SU-DHL-6 (cell line): ENCODE measurements around the gene ERF.

Experiments used
- H2AFZ ChIP-seq: fragments of 200-600 bp; sonication (generic); 2 replicates; pipeline ENCODE4 v1.6.1; 2014; ENCODE audit warnings: low read depth, mild to moderate bottlenecking, moderate library complexity, mixed read lengths, antibody characterized with exemption, low read length; ENCODE audit not compliant: severe bottlenecking
- H3F3A ChIP-seq: fragments of 200-600 bp; shearing (Covaris generic); 2 replicates; pipeline ENCODE4 v1.6.0; 2016; ENCODE audit warnings: antibody characterized with exemption, mild to moderate bottlenecking; ENCODE audit not compliant: insufficient read depth
- H3K27ac ChIP-seq: fragments of 200-600 bp; sonication (generic); 2 replicates; pipeline ENCODE4 v1.5.1; 2016; ENCODE audit warnings: low read depth, mild to moderate bottlenecking, low read length, moderate library complexity, mixed read lengths
- H3K27me3 ChIP-seq: fragments of 200-600 bp; sonication (generic), shearing (Covaris generic); 2 replicates; pipeline ENCODE4 v1.6.0; 2014; ENCODE audit warnings: mild to moderate bottlenecking, low read length
- H3K36me3 ChIP-seq: fragments of 200-600 bp; sonication (generic); 2 replicates; pipeline ENCODE4 v1.6.1; 2014; ENCODE audit warnings: mild to moderate bottlenecking, low read length, mixed read lengths
- H3K4me2 ChIP-seq: fragments of 300-600, 200-600 bp; shearing (Covaris generic), sonication (generic); 2 replicates; pipeline ENCODE4 v1.6.0; 2014; ENCODE audit warnings: low read length, low read depth, mild to moderate bottlenecking; ENCODE audit not compliant: poor library complexity, severe bottlenecking
- H3K4me3 ChIP-seq: fragments of 200-600 bp; sonication (generic); 2 replicates; pipeline ENCODE4 v1.5.1; 2014; ENCODE audit warnings: antibody characterized with exemption, low read length, mild to moderate bottlenecking, mixed read lengths; ENCODE audit not compliant: insufficient read depth, poor library complexity, severe bottlenecking
- H3K79me2 ChIP-seq: fragments of 200-600 bp; sonication (generic); 2 replicates; pipeline ENCODE4 v1.6.1; 2014; ENCODE audit warnings: mild to moderate bottlenecking, low read length, moderate library complexity; ENCODE audit not compliant: insufficient read depth
- H3K9ac ChIP-seq: fragments of 200-600 bp; sonication (generic); 2 replicates; pipeline ENCODE4 v1.7.0; 2014; ENCODE audit warnings: mild to moderate bottlenecking, low read length
- H3K9me2 ChIP-seq: fragments of 200-600 bp; sonication (generic); replicated peaks from 2 replicates; pipeline ENCODE4 v1.6.1; 2014; ENCODE audit warnings: low read length; ENCODE audit not compliant: insufficient read depth
- H3K9me3 ChIP-seq: fragments of 200-600 bp; sonication (generic); 2 replicates; pipeline ENCODE4 v1.6.1; 2014; ENCODE audit warnings: low read length, mixed read lengths; ENCODE audit not compliant: insufficient read depth
- H4K20me1 ChIP-seq: fragments of 200-600 bp; sonication (generic); 2 replicates; pipeline ENCODE4 v1.6.1; 2014; ENCODE audit warnings: low read depth, mild to moderate bottlenecking, antibody characterized with exemption, low read length, moderate library complexity, mixed read lengths
- CTCF ChIP-seq: fragments of 200-600 bp; sonication (generic); IDR thresholded peaks from one replicate; pipeline ENCODE4 v1.5.1; 2017; ENCODE audit warnings: antibody characterized with exemption, mild to moderate bottlenecking, low read length, moderate library complexity; ENCODE audit not compliant: insufficient read depth, poor library complexity, severe bottlenecking
- EZH2phosphoT487 ChIP-seq: fragments of 200-600 bp; sonication (generic), shearing (Covaris generic); conservative IDR thresholded peaks from 2 replicates; pipeline ENCODE4 v1.6.1; 2018; ENCODE audit warnings: mild to moderate bottlenecking, antibody characterized with exemption, low read length, moderate library complexity, mixed read lengths

The ERF gene

GRCh38 chr19:42245231-42245630 is 9.7 kb downstream of the ERF start:
- Histone ChIP-seq H3K9me3 (no peaks in the 10 kb centered on the region), H3K27ac (peak overlapping the region; percentile 42), H3K79me2 (peaks cover 19% of the 10 kb centered on the region), H3K4me3 (peak overlapping the region; percentile 7), H3K9ac (peak overlapping the region; percentile 68), H3F3A (peaks cover 8% of the 10 kb centered on the region), H3K36me3 (no peaks in the 10 kb centered on the region), H3K9me2 (no peaks in the 10 kb centered on the region), H4K20me1 (no peaks in the 10 kb centered on the region), H2AFZ (peak overlapping the region; percentile 77), H3K27me3 (no peaks in the 10 kb centered on the region), H3K4me2 (peak overlapping the region; percentile 78)
- no peak for TF ChIP-seq EZH2phosphoT487
- TF ChIP-seq CTCF = no peak

GRCh38 chr19:42244347-42245220 is 10.3 kb downstream of the ERF start:
- H3K4me3 ChIP-seq = peak overlapping the region; percentile 80
- peak overlapping the region; percentile 68 for H3K9ac ChIP-seq
- no peaks in the 10 kb centered on the region for H4K20me1 ChIP-seq
- H3K9me3 ChIP-seq = no peaks in the 10 kb centered on the region
- peak overlapping the region; percentile 82 for H3K27ac ChIP-seq
- peak overlapping the region; percentile 77 for H2AFZ ChIP-seq
- H3F3A ChIP-seq = peaks cover 4% of the 10 kb centered on the region; the same call in 1 of the 2 replicates
- H3K4me2 ChIP-seq = peak overlapping the region; percentile 78
- no peaks in the 10 kb centered on the region for H3K9me2 ChIP-seq
- H3K36me3 ChIP-seq = no peaks in the 10 kb centered on the region
- TF ChIP-seq CTCF (peak; percentile 67), EZH2phosphoT487 (no peak)
- H3K27me3 ChIP-seq = no peaks in the 10 kb centered on the region
- H3K79me2 ChIP-seq = peaks cover 26% of the 10 kb centered on the region

- H3K79me2 ChIP-seq = peaks cover 26% of the 10 kb centered on the region
- H3K27me3 ChIP-seq = no peaks in the 10 kb centered on the region
- H3K9ac ChIP-seq = peak within 1 kb of the TSS; percentile 68
- H3K4me3 ChIP-seq = peak within 1 kb of the TSS; percentile 80
- H4K20me1 ChIP-seq = no peaks in the 10 kb centered on the region
- H3K36me3 ChIP-seq = no peaks in the 10 kb centered on the region
- TF ChIP-seq CTCF = no peak
- TF ChIP-seq EZH2phosphoT487 = no peak
- H3K4me2 ChIP-seq = peak within 1 kb of the TSS; percentile 93
- no peaks in the 10 kb centered on the region for H3K9me2 ChIP-seq
- H3K27ac ChIP-seq = peak within 1 kb of the TSS; percentile 82
- H2AFZ ChIP-seq = no peak within 1 kb of the TSS
- H3K9me3 ChIP-seq = no peaks in the 10 kb centered on the region
- H3F3A ChIP-seq = peaks cover 4% of the 10 kb centered on the region; the same call in 1 of the 2 replicates
Measured at GRCh38 chr19:42242512-42243409, 12.2 kb downstream of the ERF start, which contains the start of gene GSK3A. Gene GSK3A, minus strand, starts transcription at chr19:42242602. Its CDS starts 137 bp downstream, at chr19:42242465.
